Measurements from ENCODE around the gene CGREF1.
"Not testable (repeated sequence)": the region's sequence is repeated elsewhere in the genome, so short reads cannot be mapped to it uniquely, and the experiment has no call there.

Gene CGREF1

GRCh38 chr2:27122791-27123190, 3.9 kb upstream of the CGREF1 start:
- no peak for DNase-seq (ENCODE audit: low read depth, low spot score)
- Histone ChIP-seq H3K4me1 (ENCODE audit: insufficient read depth, insufficient read length) (peaks cover 8% of the 10 kb centered on the region), H3K27me3 (ENCODE audit: insufficient read depth, insufficient read length) (peaks cover 69% of the 10 kb centered on the region), H3K9me3 (ENCODE audit: insufficient read depth, low read length) (no peaks in the 10 kb centered on the region), H3K36me3 (ENCODE audit: insufficient read depth, insufficient read length, low read length) (no peaks in the 10 kb centered on the region), H3K4me3 (ENCODE audit: insufficient read length, low read depth) (no peak overlapping the region), H3K9ac (ENCODE audit: insufficient read length, low read depth) (no peak overlapping the region)
- TF ChIP-seq YY1 (IDR thresholded peaks at IDR 0.05; ENCODE audit: insufficient read depth, insufficient read length) (no peak), SUZ12 (IDR thresholded peaks at IDR 0.05; ENCODE audit: extremely low read depth, insufficient read depth, insufficient read length) (no peak), ZNF274 (IDR thresholded peaks at IDR 0.05; ENCODE audit: low read depth, low read length) (no peak)

DNA sequence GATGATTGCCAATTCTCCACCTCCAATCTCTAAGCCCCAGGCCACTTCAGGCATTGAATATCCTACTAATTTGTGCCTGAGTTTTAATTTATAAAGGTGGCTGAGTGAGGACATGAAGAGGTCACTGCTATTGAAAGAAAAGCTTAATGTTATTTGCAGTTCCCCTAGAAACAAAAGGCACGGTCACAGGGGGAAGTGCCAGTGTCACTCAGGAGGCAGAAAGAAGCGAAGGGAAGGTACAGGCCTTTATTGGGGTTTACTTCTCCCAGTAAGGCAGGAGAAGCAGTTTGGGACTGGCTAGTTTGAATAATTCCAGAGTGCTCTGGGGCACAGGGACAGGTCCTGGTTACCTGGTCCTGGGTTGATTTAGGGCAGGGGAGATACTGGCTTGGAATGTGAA, 3.0 kb upstream of the CGREF1 start:
- DNase-seq (ENCODE audit: low read depth, low spot score): no peak
- Histone ChIP-seq H3K4me3 (ENCODE audit: insufficient read length, low read depth) (no peak overlapping the region), H3K36me3 (ENCODE audit: insufficient read depth, insufficient read length, low read length) (no peaks in the 10 kb centered on the region), H3K4me1 (ENCODE audit: insufficient read depth, insufficient read length) (peaks cover 8% of the 10 kb centered on the region), H3K9me3 (ENCODE audit: insufficient read depth, low read length) (no peaks in the 10 kb centered on the region), H3K27me3 (ENCODE audit: insufficient read depth, insufficient read length) (peaks cover 75% of the 10 kb centered on the region), H3K9ac (ENCODE audit: insufficient read length, low read depth) (no peak overlapping the region)
- TF ChIP-seq SUZ12 (IDR thresholded peaks at IDR 0.05; ENCODE audit: extremely low read depth, insufficient read depth, insufficient read length) (no peak), YY1 (IDR thresholded peaks at IDR 0.05; ENCODE audit: insufficient read depth, insufficient read length) (no peak), ZNF274 (IDR thresholded peaks at IDR 0.05; ENCODE audit: low read depth, low read length) (no peak)

DNA sequence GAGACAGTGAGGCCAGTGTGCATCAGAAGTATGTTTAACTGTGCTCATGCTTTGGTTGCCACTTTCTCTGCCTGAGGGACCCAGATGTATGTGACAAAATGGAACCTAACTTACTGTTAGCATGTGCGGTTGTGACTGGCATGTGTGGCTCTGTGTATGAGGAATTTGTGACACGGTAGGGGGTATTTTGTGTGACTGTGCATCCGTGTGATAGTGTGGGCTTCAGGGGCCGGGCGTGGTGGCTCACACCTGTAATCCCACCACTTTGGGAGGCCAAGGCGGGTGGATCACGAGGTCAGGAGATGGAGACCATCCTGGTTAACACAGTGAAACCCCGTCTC, 372 bp upstream of the CGREF1 start:
- peak overlapping the region; percentile 42 for H3K9ac ChIP-seq (ENCODE audit: insufficient read length, low read depth)
- not testable (repeated sequence) for DNase-seq (ENCODE audit: low read depth, low spot score); H3K4me1 ChIP-seq (ENCODE audit: insufficient read depth, insufficient read length); H3K36me3 ChIP-seq (ENCODE audit: insufficient read depth, insufficient read length, low read length); H3K9me3 ChIP-seq (ENCODE audit: insufficient read depth, low read length)
- H3K4me3 ChIP-seq (ENCODE audit: insufficient read length, low read depth): peak overlapping the region; percentile 36
- peaks cover 71% of the 10 kb centered on the region for H3K27me3 ChIP-seq (ENCODE audit: insufficient read depth, insufficient read length)

DNA sequence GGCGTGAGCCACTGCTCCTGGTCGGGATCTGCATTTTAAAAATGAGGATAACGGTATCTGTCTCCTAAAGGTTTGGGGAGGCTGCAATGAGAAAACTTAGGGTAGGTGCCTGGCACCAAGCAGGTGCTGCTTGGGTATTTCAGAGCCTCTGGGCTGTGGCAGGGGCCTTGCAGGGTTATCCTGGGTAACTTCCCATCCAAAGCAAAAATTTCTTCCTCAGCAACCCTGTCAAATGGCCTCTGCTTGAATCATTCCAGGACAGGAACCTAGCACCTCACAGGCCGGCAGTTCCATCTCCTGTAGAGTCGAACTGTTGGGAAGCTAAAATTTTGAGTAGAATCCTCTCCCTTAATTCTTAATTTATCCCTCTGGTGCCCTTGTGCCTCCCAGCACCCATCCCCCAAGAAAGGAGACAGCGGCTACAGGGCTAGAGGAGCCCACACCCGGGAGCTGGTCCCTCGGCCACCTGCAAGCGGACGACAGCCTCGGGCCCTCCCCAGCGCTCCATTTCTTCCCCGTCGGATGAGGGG, 868 bp downstream of the CGREF1 start:
- Histone ChIP-seq H3K36me3 (ENCODE audit: insufficient read depth, insufficient read length, low read length) (no peaks in the 10 kb centered on the region), H3K9me3 (ENCODE audit: insufficient read depth, low read length) (no peaks in the 10 kb centered on the region), H3K9ac (ENCODE audit: insufficient read length, low read depth) (peak overlapping the region; percentile 17), H3K27me3 (ENCODE audit: insufficient read depth, insufficient read length) (peaks cover 59% of the 10 kb centered on the region), H3K4me3 (ENCODE audit: insufficient read length, low read depth) (peak overlapping the region; percentile 36), H3K4me1 (ENCODE audit: insufficient read depth, insufficient read length) (peaks cover 4% of the 10 kb centered on the region)
- TF ChIP-seq YY1 (IDR thresholded peaks at IDR 0.05; ENCODE audit: insufficient read depth, insufficient read length) (no peak), SUZ12 (IDR thresholded peaks at IDR 0.05; ENCODE audit: extremely low read depth, insufficient read depth, insufficient read length) (no peak), ZNF274 (IDR thresholded peaks at IDR 0.05; ENCODE audit: low read depth, low read length) (no peak)
- no peak for DNase-seq (ENCODE audit: low read depth, low spot score)

DNA sequence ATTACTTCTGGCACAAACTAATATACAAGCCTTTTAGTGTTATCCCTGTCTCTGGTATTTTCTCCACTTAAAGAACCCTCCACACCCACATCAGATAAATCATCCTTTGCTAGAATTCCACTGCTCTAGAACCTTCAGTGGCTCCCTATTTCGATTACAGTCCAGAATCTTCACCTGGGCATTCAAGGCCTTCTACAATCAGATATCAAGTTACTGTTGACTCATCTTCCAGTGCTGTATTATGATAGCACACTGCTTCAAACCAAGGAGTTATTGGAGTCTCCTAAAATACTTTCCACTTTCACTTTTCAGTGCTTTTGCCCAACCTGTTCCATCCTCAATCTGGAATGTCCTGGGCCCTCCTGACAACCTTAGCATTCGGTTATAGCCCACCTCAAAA, 3.4 kb downstream of the CGREF1 start:
- TF ChIP-seq YY1 (IDR thresholded peaks at IDR 0.05; ENCODE audit: insufficient read depth, insufficient read length): no peak
- no peak for TF ChIP-seq SUZ12 (IDR thresholded peaks at IDR 0.05; ENCODE audit: extremely low read depth, insufficient read depth, insufficient read length)
- TF ChIP-seq ZNF274 (IDR thresholded peaks at IDR 0.05; ENCODE audit: low read depth, low read length): no peak
- Histone ChIP-seq H3K4me1 (ENCODE audit: insufficient read depth, insufficient read length) (peaks cover 5% of the 10 kb centered on the region), H3K36me3 (ENCODE audit: insufficient read depth, insufficient read length, low read length) (no peaks in the 10 kb centered on the region), H3K9ac (ENCODE audit: insufficient read length, low read depth) (no peak overlapping the region), H3K4me3 (ENCODE audit: insufficient read length, low read depth) (no peak overlapping the region), H3K27me3 (ENCODE audit: insufficient read depth, insufficient read length) (peaks cover 33% of the 10 kb centered on the region), H3K9me3 (ENCODE audit: insufficient read depth, low read length) (no peaks in the 10 kb centered on the region)
- no peak for DNase-seq (ENCODE audit: low read depth, low spot score)

DNA sequence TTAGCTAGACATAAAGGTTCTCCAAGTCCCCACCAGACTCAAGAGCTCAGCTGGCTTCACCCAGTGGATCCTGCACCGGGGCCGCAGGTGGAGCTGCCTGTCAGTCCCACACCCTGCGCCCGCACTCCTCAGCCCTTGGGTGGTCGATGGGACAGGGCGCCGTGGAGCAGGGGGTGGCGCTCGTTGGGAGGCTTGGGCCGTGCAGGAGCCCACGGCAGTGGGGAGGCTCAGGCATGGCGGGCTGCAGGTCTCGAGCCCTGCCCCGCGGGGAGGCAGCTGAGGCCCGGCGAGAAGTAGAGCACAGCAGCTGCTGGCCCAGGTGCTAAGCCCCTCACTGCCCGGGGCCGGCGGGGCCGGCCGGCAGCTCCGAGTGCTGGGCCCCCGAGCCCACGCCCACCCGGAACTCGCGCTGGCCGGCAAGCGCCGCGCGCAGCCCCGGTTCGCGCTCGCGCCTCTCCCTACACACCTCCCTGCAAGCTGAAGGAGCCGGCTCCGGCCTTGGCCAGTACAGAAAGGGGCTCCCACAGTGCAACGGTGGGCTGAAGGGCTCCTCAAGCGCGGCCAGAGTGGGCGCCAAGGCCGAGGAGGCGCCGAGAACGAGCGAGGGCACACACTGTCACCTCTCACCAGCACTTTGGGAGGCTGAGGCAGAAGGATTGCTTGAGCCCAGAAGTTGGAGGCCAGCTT, 7.4 kb downstream of the CGREF1 start:
- H3K9me3 ChIP-seq (ENCODE audit: insufficient read depth, low read length); H3K4me3 ChIP-seq (ENCODE audit: insufficient read length, low read depth); H3K4me1 ChIP-seq (ENCODE audit: insufficient read depth, insufficient read length); H3K27me3 ChIP-seq (ENCODE audit: insufficient read depth, insufficient read length); H3K36me3 ChIP-seq (ENCODE audit: insufficient read depth, insufficient read length, low read length); H3K9ac ChIP-seq (ENCODE audit: insufficient read length, low read depth); DNase-seq (ENCODE audit: low read depth, low spot score): not testable (repeated sequence)

DNA sequence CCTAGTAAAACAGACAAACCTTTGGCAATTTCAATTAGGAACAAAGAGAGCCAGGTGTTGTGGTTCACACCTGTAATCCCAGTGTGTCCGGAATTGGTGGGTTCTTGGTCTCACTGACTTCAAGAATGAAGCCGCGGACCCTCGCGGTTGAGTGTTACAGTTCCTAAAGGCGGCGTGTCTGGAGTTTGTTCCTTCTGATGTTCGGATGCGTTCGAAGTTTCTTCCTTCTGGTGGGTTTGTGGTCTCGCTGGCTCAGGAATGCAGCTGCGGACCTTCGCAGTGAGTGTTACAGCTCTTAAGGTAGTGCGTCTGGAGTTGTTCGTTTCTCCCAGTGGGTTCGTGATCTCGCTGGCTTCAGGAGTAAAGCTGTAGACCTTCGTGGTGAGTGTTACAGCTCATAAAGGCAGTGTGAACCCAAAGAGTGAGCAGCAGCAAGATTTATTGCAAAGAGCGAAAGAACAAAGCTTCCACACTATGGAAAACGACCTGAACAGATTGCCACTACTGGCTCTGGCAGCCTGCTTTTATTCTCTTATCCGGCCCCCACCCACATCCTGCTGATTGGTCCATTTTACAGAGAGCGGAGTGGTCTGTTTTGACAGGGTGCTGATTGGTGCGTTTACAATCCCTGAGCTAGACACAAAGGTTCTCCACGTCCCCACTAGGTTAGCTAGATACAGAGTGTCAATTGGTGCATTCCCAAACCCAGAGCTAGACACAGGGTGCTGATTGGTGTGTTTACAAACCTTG, 8.2 kb downstream of the CGREF1 start:
- H3K36me3 ChIP-seq (ENCODE audit: insufficient read depth, insufficient read length, low read length); H3K4me3 ChIP-seq (ENCODE audit: insufficient read length, low read depth); H3K4me1 ChIP-seq (ENCODE audit: insufficient read depth, insufficient read length); H3K9ac ChIP-seq (ENCODE audit: insufficient read length, low read depth); H3K9me3 ChIP-seq (ENCODE audit: insufficient read depth, low read length); H3K27me3 ChIP-seq (ENCODE audit: insufficient read depth, insufficient read length); DNase-seq (ENCODE audit: low read depth, low spot score): not testable (repeated sequence)
